GM21717 (cell line): ENCODE measurements around the gene RASAL2.

ENCODE experiments used
- ATAC-seq: cut with Tn5 transposase; IDR thresholded peaks from one replicate; pipeline ENCODE4 v1.9.1; 2021; ENCODE audit warnings: mild to moderate bottlenecking, moderate library complexity; ENCODE audit not compliant: unreplicated experiment

The RASAL2 gene

GRCh38 chr1:178528953-178529335 lies 435.0 kb downstream of the RASAL2 start:
- ATAC-seq: no peak

- no peak for ATAC-seq
Measured at GRCh38 chr1:178529364-178530036, 435.6 kb downstream of the RASAL2 start.

GRCh38 chr1:178530037-178530402 lies 436.1 kb downstream of the RASAL2 start:
- ATAC-seq: no peak

GRCh38 chr1:178530502-178530901 lies 436.6 kb downstream of the RASAL2 start:
- no peak for ATAC-seq

- no peak for ATAC-seq
Measured at GRCh38 chr1:178531887-178532286, 438.0 kb downstream of the RASAL2 start.

GRCh38 chr1:178532392-178532791 lies 438.5 kb downstream of the RASAL2 start:
- ATAC-seq: peak; percentile 76

GRCh38 chr1:178533121-178533946 lies 439.4 kb downstream of the RASAL2 start:
- no peak for ATAC-seq
